T-helper 1 cell (primary cell): ENCODE results near the gene PTPRM.

Experiments
- DNase-seq, 5 donors: peaks; one replicate each; pipeline ENCODE4 v3.0.0-alpha.2; 2012 to 2020

PTPRM gene

DNA sequence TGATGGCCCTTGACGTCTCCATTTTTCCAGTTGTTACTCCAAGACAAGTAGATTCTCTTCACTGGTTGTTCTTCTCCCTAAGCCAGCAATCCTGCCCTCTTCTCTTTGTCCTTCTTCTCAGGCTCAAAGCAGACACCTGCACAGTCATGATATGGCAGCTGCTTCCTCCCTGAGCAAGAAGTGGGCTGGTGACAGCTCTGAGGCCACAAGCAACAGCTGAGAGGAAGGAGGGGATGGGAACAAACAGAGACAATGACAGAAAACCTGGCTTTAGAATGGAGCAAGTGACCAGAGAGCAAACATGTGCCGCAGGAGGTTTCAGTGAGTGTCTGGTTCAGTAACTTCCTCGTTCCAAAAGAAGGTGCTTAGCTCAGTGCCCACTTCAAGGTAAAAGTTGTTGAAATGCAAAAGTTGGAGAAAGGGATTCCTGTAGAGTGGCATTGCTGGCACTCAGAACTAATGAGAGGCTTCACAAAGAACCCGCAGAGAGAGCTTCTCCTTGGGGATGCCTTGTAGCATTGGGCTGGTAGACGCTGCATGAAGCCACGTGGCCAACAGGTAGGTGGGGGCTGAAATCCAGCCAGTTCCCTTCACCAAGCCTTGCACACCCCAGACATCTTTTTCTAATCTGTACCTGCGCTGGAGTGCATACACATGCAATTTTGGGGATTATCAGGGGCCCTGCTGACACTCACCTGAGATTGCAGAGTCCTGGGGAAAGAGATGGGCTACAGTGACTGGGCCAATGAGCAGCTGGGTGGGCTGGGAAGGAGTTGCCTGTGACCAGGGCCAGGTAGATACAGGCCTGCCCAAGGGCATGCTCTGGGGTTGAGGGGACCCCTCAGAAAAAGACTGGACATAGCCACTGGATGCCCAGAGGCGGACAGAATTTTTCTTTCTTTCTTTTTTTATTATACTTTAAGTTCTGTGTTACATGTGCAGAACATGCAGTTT is 888.8 kb downstream of the PTPRM start:
- DNase-seq, result no peak
